Left ventricle myocardium inferior (tissue), 1 donor: Measurements from ENCODE around the gene GRIK1. TPM values are rescaled to one million over a fixed set of nuclear protein-coding genes. Genes with fewer than 3 reads are reported as not detected.

Experiments
- DNase-seq: peaks from one replicate; pipeline ENCODE4 v3.0.0-alpha.2; 2020
- H3K27ac ChIP-seq: fragments of 200-600 bp; replicated peaks from 2 replicates; pipeline ENCODE4 v1.8.0; 2021
- H3K27me3 ChIP-seq: fragments of 200-600 bp; 2 replicates; pipeline ENCODE4 v1.8.0; 2021; ENCODE audit warnings: low read depth
- H3K36me3 ChIP-seq: fragments of 200-600 bp; 2 replicates; pipeline ENCODE4 v1.8.0; 2021
- H3K4me1 ChIP-seq: fragments of 200-600 bp; 2 replicates; pipeline ENCODE4 v1.8.0; 2021
- H3K4me3 ChIP-seq: fragments of 200-600 bp; 2 replicates; pipeline ENCODE4 v1.8.0; 2021; ENCODE audit warnings: mild to moderate bottlenecking, moderate library complexity
- H3K9me3 ChIP-seq: fragments of 200-600 bp; replicated peaks from 2 replicates; pipeline ENCODE4 v1.8.0; 2021
- CTCF ChIP-seq: fragments of 200-600 bp; IDR thresholded peaks from 2 replicates; pipeline ENCODE4 v1.8.0; 2021; ENCODE audit warnings: antibody characterized with exemption, mild to moderate bottlenecking, borderline replicate concordance
- intact Hi-C: fragments of 100-400 bp; cut with micrococcal nuclease; formaldehyde crosslinking; loops from one replicate; pipeline ENCODE4 v1.11.0; 2022
- total RNA-seq: library from RNA; stranded (reverse); fragmentation: NEBNext Ultra II Directional; extraction: Animal tissue kit (Norgen Biotek cat#: 25700); gene quantifications from one replicate; pipeline ENCODE4 v1.2.1, GENCODE V29; 2021
- donor health status: DM: no; HTN: yes; CAD: no; lungs with severe emphysema.

The GRIK1 gene
- total RNA-seq, 1 donor from 2014 or later = not detected

- Histone ChIP-seq H3K27me3 (no peaks in the 10 kb centered on the region), H3K4me3 (no peak overlapping the region), H3K27ac (no peak overlapping the region), H3K9me3 (no peaks in the 10 kb centered on the region), H3K36me3 (no peaks in the 10 kb centered on the region), H3K4me1 (no peaks in the 10 kb centered on the region)
- no peak for TF ChIP-seq CTCF
- intact Hi-C loops = no loop called here
- no peak for DNase-seq
Observed at GRCh38 chr21:29762570-29763082, 177.2 kb downstream of the GRIK1 start.

- no peak for TF ChIP-seq CTCF
- H3K27ac ChIP-seq = no peak overlapping the region
- intact Hi-C loops = no loop called here
- H3K4me3 ChIP-seq = no peak overlapping the region
- no peaks in the 10 kb centered on the region for H3K4me1 ChIP-seq
- H3K9me3 ChIP-seq = no peaks in the 10 kb centered on the region
- no peaks in the 10 kb centered on the region for H3K27me3 ChIP-seq
- no peak for DNase-seq
- H3K36me3 ChIP-seq = no peaks in the 10 kb centered on the region
Observed at GRCh38 chr21:29753216-29753615, 186.6 kb downstream of the GRIK1 start.

- no peaks in the 10 kb centered on the region for H3K36me3 ChIP-seq
- TF ChIP-seq CTCF = no peak
- H3K4me3 ChIP-seq = no peak overlapping the region
- intact Hi-C loops = no loop called here
- no peaks in the 10 kb centered on the region for H3K4me1 ChIP-seq
- no peak for DNase-seq
- H3K27me3 ChIP-seq = no peaks in the 10 kb centered on the region
- no peaks in the 10 kb centered on the region for H3K9me3 ChIP-seq
- no peak overlapping the region for H3K27ac ChIP-seq
Observed at GRCh38 chr21:29751473-29752185, 188.2 kb downstream of the GRIK1 start.

GRCh38 chr21:29749957-29750356, 189.8 kb downstream of the GRIK1 start:
- Histone ChIP-seq H3K27me3 (no peaks in the 10 kb centered on the region), H3K9me3 (no peaks in the 10 kb centered on the region), H3K36me3 (no peaks in the 10 kb centered on the region), H3K4me1 (no peaks in the 10 kb centered on the region), H3K27ac (no peak overlapping the region), H3K4me3 (no peak overlapping the region)
- TF ChIP-seq CTCF = no peak
- no peak for DNase-seq
- intact Hi-C loops = no loop called here

- no peak overlapping the region for H3K27ac ChIP-seq
- H3K27me3 ChIP-seq = no peaks in the 10 kb centered on the region
- no peaks in the 10 kb centered on the region for H3K4me1 ChIP-seq
- no peak for DNase-seq
- intact Hi-C loops = no loop called here
- TF ChIP-seq CTCF = no peak
- no peaks in the 10 kb centered on the region for H3K9me3 ChIP-seq
- H3K4me3 ChIP-seq = no peak overlapping the region
- no peaks in the 10 kb centered on the region for H3K36me3 ChIP-seq
Observed at GRCh38 chr21:29749223-29749622, 190.6 kb downstream of the GRIK1 start.
